Keratinocyte (primary cell): Measurements from ENCODE around the gene SOX5. TPM values are rescaled to one million over a fixed set of nuclear protein-coding genes. Genes with fewer than 3 reads are reported as not detected.

Experiments used
- DNase-seq: peaks from one replicate; pipeline ENCODE4 v3.0.0-alpha.2; 2011; ENCODE audit warnings: low read depth, missing footprints, low spot score
- FAIRE-seq: peaks from 2 replicates; lab custom pipeline; 2011; peaks lifted over from hg19 to GRCh38; lab: Jason Lieb, UNC
- H2AFZ ChIP-seq: 2 replicates; pipeline ENCODE4 v1.6.0; 2012; ENCODE audit warnings: low read length, control low read depth, inconsistent platforms; ENCODE audit not compliant: control insufficient read depth
- H3K27ac ChIP-seq: 2 replicates; pipeline ENCODE4 v1.5.1; 2011; ENCODE audit warnings: low read length; ENCODE audit not compliant: control insufficient read depth, insufficient read depth
- H3K27me3 ChIP-seq: 3 replicates; pipeline ENCODE4 v1.6.0; 2011; ENCODE audit warnings: low read length; ENCODE audit not compliant: control insufficient read depth, insufficient read depth; ENCODE audit errors: extremely low read depth
- H3K36me3 ChIP-seq, 2 experiments: 2 replicates in 1 of 2; 3 replicates in 1 of 2; pipeline ENCODE4 v1.5.1; 2011; ENCODE audit warnings: low read length in 2 of 2, mild to moderate bottlenecking in 1 of 2; ENCODE audit not compliant: control insufficient read depth in 2 of 2, insufficient read depth in 2 of 2; ENCODE audit errors: extremely low read depth in 1 of 2
- H3K4me1 ChIP-seq: 3 replicates; pipeline ENCODE4 v1.5.1; 2011; ENCODE audit warnings: low read length; ENCODE audit not compliant: control insufficient read depth, insufficient read depth; ENCODE audit errors: extremely low read depth
- H3K4me2 ChIP-seq: 3 replicates; pipeline ENCODE4 v1.6.0; 2011; ENCODE audit warnings: low read depth, low read length; ENCODE audit not compliant: control insufficient read depth, insufficient read depth; ENCODE audit errors: extremely low read depth
- H3K4me3 ChIP-seq, 3 experiments: fragments of 200-600 bp in 1 of 3; sonication (generic) in 1 of 3; 2 replicates in 2 of 3; 3 replicates in 1 of 3; pipeline ENCODE4 v1.5.1; 2011 to 2016; ENCODE audit warnings: low read length in 3 of 3, mild to moderate bottlenecking in 3 of 3, control low read depth in 2 of 3, inconsistent platforms in 1 of 3, low read depth in 1 of 3, mixed read lengths in 1 of 3, mixed run types in 1 of 3, moderate library complexity in 1 of 3; ENCODE audit not compliant: control insufficient read depth in 2 of 3, insufficient read depth in 2 of 3; ENCODE audit errors: extremely low read depth in 1 of 3
- H3K79me2 ChIP-seq: 2 replicates; pipeline ENCODE4 v1.6.0; 2012; ENCODE audit warnings: low read length; ENCODE audit not compliant: control insufficient read depth, insufficient read depth
- H3K9ac ChIP-seq: 3 replicates; pipeline ENCODE4 v1.6.0; 2011; ENCODE audit warnings: low read length; ENCODE audit not compliant: control insufficient read depth, insufficient read depth; ENCODE audit errors: extremely low read depth
- H3K9me1 ChIP-seq: 3 replicates; pipeline ENCODE4 v1.6.0; 2011; ENCODE audit warnings: low read length; ENCODE audit not compliant: control insufficient read depth, insufficient read depth; ENCODE audit errors: extremely low read depth
- H3K9me3 ChIP-seq: 2 replicates; pipeline ENCODE4 v1.5.1; 2012; ENCODE audit warnings: low read depth, low read length; ENCODE audit not compliant: control insufficient read depth
- H4K20me1 ChIP-seq: 3 replicates; pipeline ENCODE4 v1.6.0; 2011; ENCODE audit warnings: low read length; ENCODE audit not compliant: control insufficient read depth, insufficient read depth; ENCODE audit errors: extremely low read depth
- CTCF ChIP-seq, 3 experiments: IDR thresholded peaks in 1 of 3; conservative IDR thresholded peaks in 1 of 3; optimal IDR thresholded peaks in 1 of 3; 2 replicates in 2 of 3; 3 replicates in 1 of 3; pipeline versions ENCODE3 to v1.5.1; 2011; ENCODE audit warnings: low read length in 3 of 3, mild to moderate bottlenecking in 3 of 3, moderate library complexity in 2 of 3, control low read depth in 1 of 3, inconsistent platforms in 1 of 3; ENCODE audit not compliant: insufficient read depth in 2 of 3; ENCODE audit errors: extremely low read depth in 1 of 3
- EZH2 ChIP-seq: IDR thresholded peaks from one replicate; pipeline ENCODE4 v1.6.1; 2012; ENCODE audit warnings: inconsistent platforms, mild to moderate bottlenecking, low read length, moderate library complexity
- dilution Hi-C: fragments of 300-500 bp; cut with MboI; formaldehyde crosslinking; loops from one replicate; pipeline ENCODE4 v1.7.0; 2020; ENCODE audit warnings: low sequenced_read_pairs; ENCODE audit not compliant: extremely low pct_ligation_motif_present
- polyA plus RNA-seq, 5 experiments: library from polyadenylated mRNA; depleted of rRNA in 3 of 5; stranded (reverse) in 3 of 5; stranded (forward) in 1 of 5; unstranded in 1 of 5; fragments of >200 nt; gene quantifications; 1 replicate in 1 of 5; 2 replicates in 3 of 5; 3 replicates in 1 of 5; pipeline versions ENCODE4 v1.2.1 to v1.2.3, GENCODE V29; 2011 to 2012; ENCODE audit warnings: missing spikeins in 2 of 5, low read depth in 1 of 5, low replicate concordance in 1 of 5

The SOX5 gene
- polyA plus RNA-seq, 1 donor (not counting 4 experiments of a cell fraction or from before 2014, with no cell fraction given), result not detected

- DNase-seq, result no peak
- H3K4me2 ChIP-seq, result no peak overlapping the region
- no peaks in the 10 kb centered on the region for H3K4me1 ChIP-seq
- H3K27ac ChIP-seq, result no peak overlapping the region
- no peaks in the 10 kb centered on the region for H3K27me3 ChIP-seq
- no peak overlapping the region for H3K4me3 ChIP-seq
- no peaks in the 10 kb centered on the region for H3K79me2 ChIP-seq
- dilution Hi-C loops, result no loop called here
- TF ChIP-seq CTCF (optimal IDR thresholded peaks at IDR 0.05 in 1 of 3, IDR thresholded peaks at IDR 0.05 in 1 of 3, conservative IDR thresholded peaks at IDR 0.05 in 1 of 3; ENCODE audit: extremely low read depth in 1 of 3, insufficient read depth in 2 of 3, low read length in 3 of 3) (no peak), EZH2 (no peak)
- no peaks in the 10 kb centered on the region for H3K9me1 ChIP-seq
- H3K36me3 ChIP-seq, result no peaks in the 10 kb centered on the region
- no peak overlapping the region for H2AFZ ChIP-seq
- H3K9ac ChIP-seq, result no peak overlapping the region
- H4K20me1 ChIP-seq, result no peaks in the 10 kb centered on the region
- no peaks in the 10 kb centered on the region for H3K9me3 ChIP-seq
- FAIRE-seq, result no peak
Observed at GRCh38 chr12:23750923-23751322, 198.5 kb downstream of the SOX5 start.

GRCh38 chr12:23744696-23745095, 204.8 kb downstream of the SOX5 start:
- no peaks in the 10 kb centered on the region for H3K79me2 ChIP-seq
- dilution Hi-C loops, result no loop called here
- no peak overlapping the region for H3K9ac ChIP-seq
- DNase-seq (no peak), FAIRE-seq (no peak)
- no peak overlapping the region for H2AFZ ChIP-seq
- no peaks in the 10 kb centered on the region for H4K20me1 ChIP-seq
- no peaks in the 10 kb centered on the region for H3K9me3 ChIP-seq
- no peaks in the 10 kb centered on the region for H3K9me1 ChIP-seq
- H3K4me1 ChIP-seq, result no peaks in the 10 kb centered on the region
- no peak overlapping the region for H3K27ac ChIP-seq
- no peaks in the 10 kb centered on the region for H3K27me3 ChIP-seq
- TF ChIP-seq EZH2 (no peak), CTCF (optimal IDR thresholded peaks at IDR 0.05 in 1 of 3, IDR thresholded peaks at IDR 0.05 in 1 of 3, conservative IDR thresholded peaks at IDR 0.05 in 1 of 3; ENCODE audit: extremely low read depth in 1 of 3, insufficient read depth in 2 of 3, low read length in 3 of 3) (no peak)
- no peak overlapping the region for H3K4me3 ChIP-seq
- no peak overlapping the region for H3K4me2 ChIP-seq
- no peaks in the 10 kb centered on the region for H3K36me3 ChIP-seq
